C4-2B (cell line): ENCODE measurements around the gene CNTN4.

Source experiments
- CTCF ChIP-seq: fragments of 450-650 bp; conservative IDR thresholded peaks from 2 replicates; pipeline ENCODE4 v1.5.1; 2017; ENCODE audit warnings: mild to moderate bottlenecking
- ZFX ChIP-seq: fragments of 450-650 bp; IDR thresholded peaks from 2 replicates; pipeline ENCODE4 v1.6.1; 2017

- TF ChIP-seq CTCF, result no peak
- TF ChIP-seq ZFX, result no peak
These were observed 244.5 kb downstream of the CNTN4 start for GRCh38 chr3:2343031-2343682.
